Neural crest cell (in vitro differentiated cells): ENCODE data around the gene ESPL1. TPM values are rescaled to one million over a fixed set of nuclear protein-coding genes. Genes with fewer than 3 reads are reported as not detected.

Source experiments
- DNase-seq: peaks from one replicate; pipeline ENCODE4 v3.0.0; 2021; ENCODE audit warnings: low read depth, mixed read lengths, low spot score
- H3K27ac Mint-ChIP-seq: one replicate; pipeline ENCODE4 v1.8.0; 2021; ENCODE audit warnings: mild to moderate bottlenecking, mixed read lengths; ENCODE audit not compliant: unreplicated experiment
- H3K27me3 Mint-ChIP-seq: 2 replicates; pipeline ENCODE4 v1.8.0; 2021; ENCODE audit warnings: low read depth, mild to moderate bottlenecking, mixed read lengths
- H3K36me3 Mint-ChIP-seq: 2 replicates; pipeline ENCODE4 v1.8.0; 2021; ENCODE audit warnings: low read depth, mild to moderate bottlenecking, mixed read lengths
- H3K4me1 Mint-ChIP-seq: 2 replicates; pipeline ENCODE4 v1.8.0; 2021; ENCODE audit warnings: mixed read lengths
- H3K4me3 Mint-ChIP-seq: one replicate; pipeline ENCODE4 v1.8.0; 2021; ENCODE audit warnings: mild to moderate bottlenecking, mixed read lengths
- H3K9me3 Mint-ChIP-seq: 2 replicates; pipeline ENCODE4 v1.8.0; 2021; ENCODE audit warnings: mixed read lengths
- total RNA-seq: library from RNA; stranded (reverse); gene quantifications from 2 replicates; pipeline ENCODE4 v1.2.1, GENCODE V29; 2021
- TF ChIP-seq, protein P1 (sequence below): fragments of 200-600 bp; sonication (generic); conservative IDR thresholded peaks from 2 replicates; pipeline ENCODE4 v1.5.0; 2021; ENCODE audit warnings: antibody characterized with exemption, mild to moderate bottlenecking

Gene ESPL1
- total RNA-seq, 1 donor from 2014 or later, result 65.8 TPM

DNA sequence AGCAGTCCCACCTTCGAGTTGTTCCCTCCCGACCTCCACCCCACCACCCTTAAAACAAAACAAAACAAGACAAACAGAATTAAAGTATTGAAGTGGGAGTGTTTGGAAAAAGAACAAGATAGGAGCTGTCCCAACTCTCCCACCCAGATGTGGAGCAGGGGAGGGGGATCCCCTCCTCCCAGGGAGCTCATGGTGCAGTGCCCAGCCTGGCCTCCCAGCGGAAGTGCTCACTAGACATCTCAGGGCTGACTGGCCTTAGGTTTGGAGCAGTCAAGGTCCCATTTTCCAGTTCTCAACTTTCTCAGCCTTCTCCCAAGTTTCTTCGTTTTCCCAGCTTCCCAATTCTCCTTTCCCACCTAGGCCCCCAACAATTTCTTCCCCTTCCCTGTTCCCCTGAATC is 65.2 kb downstream of the ESPL1 start:
- Mint-ChIP-seq H3K27me3 (peaks cover 4% of the 10 kb centered on the region), H3K9me3 (no peaks in the 10 kb centered on the region), H3K4me3 (no peak overlapping the region), H3K36me3 (no peaks in the 10 kb centered on the region), H3K4me1 (peaks cover 5% of the 10 kb centered on the region), H3K27ac (no peak overlapping the region)
- TF ChIP-seq, protein P1, sequence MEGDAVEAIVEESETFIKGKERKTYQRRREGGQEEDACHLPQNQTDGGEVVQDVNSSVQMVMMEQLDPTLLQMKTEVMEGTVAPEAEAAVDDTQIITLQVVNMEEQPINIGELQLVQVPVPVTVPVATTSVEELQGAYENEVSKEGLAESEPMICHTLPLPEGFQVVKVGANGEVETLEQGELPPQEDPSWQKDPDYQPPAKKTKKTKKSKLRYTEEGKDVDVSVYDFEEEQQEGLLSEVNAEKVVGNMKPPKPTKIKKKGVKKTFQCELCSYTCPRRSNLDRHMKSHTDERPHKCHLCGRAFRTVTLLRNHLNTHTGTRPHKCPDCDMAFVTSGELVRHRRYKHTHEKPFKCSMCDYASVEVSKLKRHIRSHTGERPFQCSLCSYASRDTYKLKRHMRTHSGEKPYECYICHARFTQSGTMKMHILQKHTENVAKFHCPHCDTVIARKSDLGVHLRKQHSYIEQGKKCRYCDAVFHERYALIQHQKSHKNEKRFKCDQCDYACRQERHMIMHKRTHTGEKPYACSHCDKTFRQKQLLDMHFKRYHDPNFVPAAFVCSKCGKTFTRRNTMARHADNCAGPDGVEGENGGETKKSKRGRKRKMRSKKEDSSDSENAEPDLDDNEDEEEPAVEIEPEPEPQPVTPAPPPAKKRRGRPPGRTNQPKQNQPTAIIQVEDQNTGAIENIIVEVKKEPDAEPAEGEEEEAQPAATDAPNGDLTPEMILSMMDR, result no peak
- DNase-seq, result no peak

GRCh38 chr12:53333845-53334244 is 65.7 kb downstream of the ESPL1 start:
- peaks cover 6% of the 10 kb centered on the region for H3K27me3 Mint-ChIP-seq
- H3K36me3 Mint-ChIP-seq, result no peaks in the 10 kb centered on the region
- peaks cover 5% of the 10 kb centered on the region for H3K4me1 Mint-ChIP-seq
- TF ChIP-seq, protein P1, result no peak
- H3K4me3 Mint-ChIP-seq, result no peak overlapping the region
- no peaks in the 10 kb centered on the region for H3K9me3 Mint-ChIP-seq
- no peak overlapping the region for H3K27ac Mint-ChIP-seq
- no peak for DNase-seq

DNA sequence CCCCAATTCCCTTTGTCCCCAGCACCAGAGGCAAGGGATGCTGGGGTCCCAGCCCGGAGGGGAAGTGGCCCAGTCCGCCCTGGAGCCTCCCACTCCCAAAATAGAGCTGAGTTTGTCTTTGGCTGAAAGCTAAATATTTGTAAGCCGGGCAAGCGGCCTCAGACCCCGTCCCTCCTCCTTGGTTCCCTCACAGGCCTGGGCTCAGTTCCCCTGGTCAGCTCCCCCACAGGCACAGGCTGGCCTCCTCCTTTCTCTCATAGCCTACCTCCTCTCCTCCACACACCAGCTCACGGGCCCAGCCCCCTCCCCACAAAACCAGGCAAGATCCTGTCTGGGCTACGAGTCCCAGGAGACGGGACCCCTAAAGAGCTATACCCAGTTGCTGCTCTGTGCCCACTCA is 66.7 kb downstream of the ESPL1 start:
- H3K9me3 Mint-ChIP-seq, result no peaks in the 10 kb centered on the region
- H3K27ac Mint-ChIP-seq, result no peak overlapping the region
- no peak overlapping the region for H3K4me3 Mint-ChIP-seq
- H3K4me1 Mint-ChIP-seq, result peaks cover 5% of the 10 kb centered on the region
- peaks cover 8% of the 10 kb centered on the region for H3K27me3 Mint-ChIP-seq
- H3K36me3 Mint-ChIP-seq, result no peaks in the 10 kb centered on the region
- DNase-seq, result no peak
- TF ChIP-seq, protein P1, result no peak

- H3K4me3 Mint-ChIP-seq, result no peak within 1 kb of the TSS
- DNase-seq, result no peak
- H3K4me1 Mint-ChIP-seq, result peaks cover 5% of the 10 kb centered on the region
- H3K9me3 Mint-ChIP-seq, result no peaks in the 10 kb centered on the region
- H3K27ac Mint-ChIP-seq, result no peak within 1 kb of the TSS
- H3K27me3 Mint-ChIP-seq, result peaks cover 15% of the 10 kb centered on the region
- TF ChIP-seq, protein P1, result no peak
- no peaks in the 10 kb centered on the region for H3K36me3 Mint-ChIP-seq
Observed at GRCh38 chr12:53336181-53336681, 68.1 kb downstream of the ESPL1 start, which contains the start of gene SP7. Gene SP7 (minus strand): TSS chr12:53336354. CDS start chr12:53335646, 708 bp downstream.

- TF ChIP-seq, protein P1, result no peak
- Mint-ChIP-seq H3K27ac (no peak overlapping the region), H3K9me3 (no peaks in the 10 kb centered on the region), H3K36me3 (no peaks in the 10 kb centered on the region), H3K4me1 (peaks cover 5% of the 10 kb centered on the region), H3K4me3 (no peak overlapping the region), H3K27me3 (peaks cover 15% of the 10 kb centered on the region)
- no peak for DNase-seq
Observed at GRCh38 chr12:53338017-53338416, 69.9 kb downstream of the ESPL1 start.
